HG03571 (cell line): ENCODE results near the gene THEMIS2.
"Not testable (repeated sequence)": the region's sequence is repeated elsewhere in the genome, so short reads cannot be mapped to it uniquely, and the experiment has no call there.

Source experiments
- ATAC-seq: cut with Tn5 transposase; IDR thresholded peaks from one replicate; pipeline ENCODE4 v1.9.1; 2021; ENCODE audit not compliant: unreplicated experiment

Gene THEMIS2

GRCh38 chr1:27872059-27872801 is at the start of gene THEMIS2:
TSS of gene THEMIS2 (plus strand) at chr1:27872544. CDS start at chr1:27872572, 28 bp downstream.
- ATAC-seq = no peak

- no peak for ATAC-seq
These were observed 48.6 kb upstream of the THEMIS2 start for GRCh38 chr1:27823784-27824183.

GRCh38 chr1:27824411-27824810 is 47.9 kb upstream of the THEMIS2 start:
- no peak for ATAC-seq

- ATAC-seq = not testable (repeated sequence)
These were observed 42.9 kb upstream of the THEMIS2 start for GRCh38 chr1:27829339-27829960.

- peak; percentile 82 for ATAC-seq
These were observed 41.5 kb upstream of the THEMIS2 start, which contains the start of gene PPP1R8 for GRCh38 chr1:27830621-27831440. TSS of gene PPP1R8 (plus strand) at chr1:27830782. CDS start at chr1:27830836, 54 bp downstream.

- no peak for ATAC-seq
These were observed 40.6 kb upstream of the THEMIS2 start for GRCh38 chr1:27831568-27832410.

- ATAC-seq = no peak
These were observed 39.6 kb upstream of the THEMIS2 start for GRCh38 chr1:27832762-27833161.

- no peak for ATAC-seq
These were observed 38.9 kb upstream of the THEMIS2 start for GRCh38 chr1:27833470-27833869.

GRCh38 chr1:27835046-27835445 is 37.3 kb upstream of the THEMIS2 start:
- ATAC-seq = no peak

- no peak for ATAC-seq
These were observed 36.8 kb upstream of the THEMIS2 start for GRCh38 chr1:27835501-27835900.

- no peak for ATAC-seq
These were observed 22.4 kb upstream of the THEMIS2 start for GRCh38 chr1:27849951-27850350.

GRCh38 chr1:27855085-27855484 is 17.3 kb upstream of the THEMIS2 start:
- ATAC-seq = no peak

- ATAC-seq = no peak
These were observed 15.6 kb upstream of the THEMIS2 start for GRCh38 chr1:27856561-27857343.

- not testable (repeated sequence) for ATAC-seq
These were observed 14.8 kb upstream of the THEMIS2 start for GRCh38 chr1:27857552-27857951.

- ATAC-seq = peak; percentile 66
These were observed 14.0 kb upstream of the THEMIS2 start for GRCh38 chr1:27858072-27858948.

GRCh38 chr1:27858949-27859576 is 13.3 kb upstream of the THEMIS2 start:
- ATAC-seq = no peak

- no peak for ATAC-seq
These were observed 10.9 kb upstream of the THEMIS2 start for GRCh38 chr1:27861436-27861835.

- ATAC-seq = no peak
These were observed 10.3 kb upstream of the THEMIS2 start for GRCh38 chr1:27862004-27862403.
